ENCODE data around the gene TC2N.
"Not testable (repeated sequence)": the region's sequence is repeated elsewhere in the genome, so short reads cannot be mapped to it uniquely, and the experiment has no call there.

TC2N gene

GRCh38 chr14:91870001-91870400 lies 2.7 kb upstream of the TC2N start:
- peak; percentile 29 to 57 for DNase-seq (ENCODE audit: low read depth in 2 of 2)

GRCh38 chr14:91869556-91869955 lies 2.2 kb upstream of the TC2N start:
- no peak for DNase-seq (ENCODE audit: low read depth in 2 of 2)

DNA sequence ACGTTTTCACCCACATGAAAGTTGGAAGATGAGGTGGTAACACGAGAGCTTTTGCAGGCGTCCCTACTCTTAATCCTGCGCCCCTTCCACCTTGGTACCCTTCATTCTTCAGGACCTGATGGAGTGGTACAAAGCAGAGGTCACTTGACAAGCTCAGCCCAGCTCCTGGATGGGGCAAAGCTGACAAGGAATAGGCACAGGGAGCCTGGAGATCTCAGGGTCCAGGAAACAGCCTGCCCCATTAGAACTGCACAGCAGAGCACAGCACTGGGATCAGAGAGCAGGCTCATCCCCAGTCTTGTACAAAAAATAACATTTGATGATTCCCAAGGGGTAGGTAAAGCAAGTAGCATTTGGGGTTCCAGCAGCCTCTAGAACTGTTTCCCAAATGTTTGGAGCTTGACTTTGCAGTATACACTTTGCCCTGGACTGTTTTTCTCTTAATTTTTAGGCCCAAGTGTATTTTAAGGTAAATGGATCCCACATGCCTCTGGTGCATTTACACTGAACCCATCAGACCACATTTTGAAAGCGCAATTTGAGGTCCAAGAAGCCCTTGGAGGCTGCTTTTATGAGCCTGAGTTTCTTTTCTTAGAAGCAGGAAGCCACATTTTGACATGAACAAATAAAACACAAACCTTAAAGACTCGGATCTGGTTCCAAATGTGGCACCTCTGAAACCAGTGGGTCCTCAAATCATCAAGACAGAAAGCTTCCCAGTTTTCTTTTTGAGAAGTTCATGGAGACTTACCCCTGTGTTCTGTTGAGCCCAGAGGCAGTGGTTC lies 633 bp downstream of the TC2N start:
- no peak for DNase-seq (ENCODE audit: low read depth in 2 of 2)

GRCh38 chr14:91866061-91866460 lies 1.3 kb downstream of the TC2N start:
- no peak for DNase-seq (ENCODE audit: low read depth in 2 of 2)

DNA sequence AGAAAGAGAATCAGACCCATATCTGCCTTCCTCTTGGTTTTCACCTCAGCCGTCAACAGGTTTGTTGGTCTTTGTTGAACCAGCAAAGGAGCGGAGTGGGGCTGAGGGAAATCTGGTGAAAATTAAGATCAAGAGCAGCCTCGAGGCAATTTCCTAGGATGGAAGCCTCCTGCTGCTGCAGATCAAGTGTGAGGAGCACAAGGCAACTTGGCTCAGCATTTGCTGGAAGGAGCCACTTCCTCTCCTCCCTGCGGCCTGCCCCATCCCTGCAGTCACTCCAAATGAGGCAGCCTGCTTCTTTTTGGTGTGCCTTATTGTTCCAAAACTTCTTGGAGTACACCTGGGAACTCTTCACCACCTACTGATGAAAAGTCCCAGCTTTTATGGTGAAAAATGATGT lies 4.9 kb downstream of the TC2N start:
- no peak for DNase-seq (ENCODE audit: low read depth in 2 of 2)

GRCh38 chr14:91861091-91861490 lies 6.2 kb downstream of the TC2N start:
- DNase-seq (ENCODE audit: low read depth in 2 of 2) = no peak

DNA sequence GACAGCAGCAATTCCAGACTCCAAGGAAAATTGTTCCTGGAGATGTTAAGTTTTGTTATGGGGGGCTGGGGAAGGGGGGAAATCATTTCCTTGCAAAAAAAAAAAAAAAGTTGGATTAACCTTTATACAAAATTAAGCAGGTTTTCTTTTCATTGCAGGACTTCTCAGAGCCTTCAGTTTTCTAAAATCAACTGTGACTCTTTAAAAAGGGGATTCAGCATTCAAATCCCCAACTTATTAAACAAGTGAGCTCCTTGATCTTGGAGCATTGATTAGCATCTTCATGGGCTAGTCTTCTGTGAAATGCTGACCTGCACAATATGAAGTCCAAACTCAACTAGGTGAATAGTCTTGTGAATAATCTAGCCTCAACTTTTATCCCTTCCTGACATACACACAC lies 7.1 kb downstream of the TC2N start:
- DNase-seq (ENCODE audit: low read depth in 2 of 2) = no peak

GRCh38 chr14:91858536-91859275 lies 8.6 kb downstream of the TC2N start:
- no peak for DNase-seq (ENCODE audit: low read depth in 2 of 2)

DNA sequence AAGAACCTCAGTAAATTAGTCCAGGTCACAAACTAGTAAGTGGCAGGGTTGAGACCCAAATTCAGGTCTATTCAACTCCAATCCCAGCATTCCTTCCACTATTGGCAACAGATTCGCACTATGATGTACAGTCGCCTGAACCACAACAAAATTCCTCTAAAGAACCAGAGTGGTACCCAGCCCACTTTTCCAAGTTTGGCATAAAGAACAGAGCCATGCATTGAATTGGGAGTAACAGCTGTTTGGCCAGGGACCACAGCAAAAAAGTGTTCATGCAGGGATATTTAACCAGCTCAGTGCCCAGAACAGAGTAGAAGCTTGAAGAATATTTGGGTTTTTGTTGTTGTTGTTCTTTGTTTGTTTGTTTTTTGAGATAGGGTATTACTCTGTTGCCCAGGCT lies 9.7 kb downstream of the TC2N start:
- DNase-seq (ENCODE audit: low read depth in 2 of 2) = no peak

DNA sequence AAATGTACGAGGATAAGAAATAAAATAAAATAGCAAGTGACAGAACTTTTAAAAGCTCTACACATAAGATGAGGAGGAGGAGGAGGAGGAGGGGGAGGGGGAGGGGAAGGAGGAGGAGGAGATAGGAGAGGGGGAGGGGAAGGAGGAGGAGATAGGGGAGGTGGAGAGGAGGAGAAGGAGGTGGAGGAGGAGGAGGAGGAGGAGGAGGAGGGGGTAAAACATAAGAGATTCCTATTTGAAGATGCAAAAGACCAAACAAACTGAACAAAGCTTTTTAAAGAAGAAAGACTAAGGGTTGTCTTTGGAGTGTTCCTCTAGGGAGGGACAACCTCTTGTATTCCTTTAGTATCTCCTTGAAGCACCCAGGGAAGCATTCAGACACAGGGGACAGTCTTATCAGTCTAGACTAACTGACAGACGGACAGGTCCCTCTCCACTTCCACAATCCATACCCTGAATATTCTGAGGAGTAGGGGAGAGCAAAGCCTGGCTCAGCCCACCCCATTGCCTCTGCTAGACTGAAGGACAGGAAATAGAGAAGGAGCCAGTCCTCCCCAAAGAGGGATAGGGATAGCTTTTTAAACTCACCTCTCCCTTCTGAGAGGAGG lies 12.9 kb downstream of the TC2N start:
- DNase-seq (ENCODE audit: low read depth in 2 of 2) = no peak

GRCh38 chr14:91851563-91851962 lies 15.8 kb downstream of the TC2N start:
- DNase-seq (ENCODE audit: low read depth in 2 of 2) = no peak

- no peak for DNase-seq (ENCODE audit: low read depth in 2 of 2)
Measured at GRCh38 chr14:91848504-91849001, 18.8 kb downstream of the TC2N start.

DNA sequence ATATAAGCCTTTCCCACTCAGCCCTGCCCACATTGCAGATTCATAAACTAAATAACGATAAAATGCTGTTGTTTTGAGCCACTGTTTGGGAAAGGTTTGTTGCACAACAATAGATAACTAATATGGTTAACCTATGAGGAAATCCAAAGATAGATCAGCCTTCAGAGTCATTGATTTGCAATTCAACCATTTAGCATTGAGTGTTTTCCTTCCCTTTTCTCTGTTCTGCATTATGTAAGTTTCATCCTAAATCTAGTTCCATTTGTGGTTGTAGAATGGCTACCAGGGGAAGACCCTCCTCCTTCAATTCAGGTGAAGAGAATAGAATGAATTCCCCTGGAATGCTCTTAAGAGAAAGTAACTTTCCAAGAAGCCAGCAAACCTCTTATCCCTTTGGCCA lies 19.6 kb downstream of the TC2N start:
- DNase-seq (ENCODE audit: low read depth in 2 of 2) = no peak

DNA sequence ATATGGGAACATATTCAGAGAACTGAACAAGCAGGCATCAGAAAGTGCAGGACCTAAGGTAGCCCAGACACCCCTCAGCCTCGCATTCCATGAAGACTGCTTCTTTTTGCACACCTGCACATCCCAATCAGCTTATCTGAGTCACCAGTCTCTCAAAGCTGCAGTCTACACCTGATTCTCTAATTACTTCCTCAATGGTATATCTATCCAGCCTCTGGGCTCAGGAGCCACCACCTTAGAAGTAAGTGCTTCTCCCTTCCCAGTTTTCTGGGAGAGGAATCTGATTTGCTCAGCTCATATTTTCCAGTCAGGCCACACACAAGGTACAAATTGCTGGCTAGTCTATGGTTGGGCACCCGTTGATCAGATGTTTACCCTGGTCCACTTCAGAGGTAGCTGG lies 21.7 kb downstream of the TC2N start:
- DNase-seq (ENCODE audit: low read depth in 2 of 2) = no peak

- DNase-seq (ENCODE audit: low read depth in 2 of 2) = not testable (repeated sequence)
Measured at GRCh38 chr14:91845056-91845455, 22.3 kb downstream of the TC2N start.

DNA sequence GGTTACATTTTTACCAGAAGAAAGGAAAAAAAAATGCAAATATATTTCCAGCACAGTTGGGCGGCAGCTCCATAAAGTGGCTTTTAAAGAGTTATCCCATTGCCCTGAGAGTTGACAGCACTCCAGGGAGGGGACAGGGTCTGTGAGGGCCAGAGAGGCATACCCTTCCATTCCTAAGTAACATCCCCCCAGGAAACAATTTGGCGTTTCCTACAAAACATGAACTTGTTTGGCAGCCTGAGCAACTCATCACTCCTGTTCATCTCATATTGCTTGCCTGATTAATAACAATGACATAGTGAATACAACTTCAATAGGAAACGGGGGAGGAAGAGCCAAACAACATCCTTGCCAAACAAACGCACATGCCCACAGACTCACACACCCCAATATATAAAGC lies 23.3 kb downstream of the TC2N start:
- DNase-seq (ENCODE audit: low read depth in 2 of 2) = no peak

GRCh38 chr14:91843437-91843836 lies 23.9 kb downstream of the TC2N start:
- no peak for DNase-seq (ENCODE audit: low read depth in 2 of 2)

GRCh38 chr14:91841065-91841464 lies 26.3 kb downstream of the TC2N start:
- no peak for DNase-seq (ENCODE audit: low read depth in 2 of 2)

- no peak for DNase-seq (ENCODE audit: low read depth in 2 of 2)
Measured at GRCh38 chr14:91839749-91840148, 27.6 kb downstream of the TC2N start.

GRCh38 chr14:91837076-91837475 lies 30.3 kb downstream of the TC2N start:
- DNase-seq (ENCODE audit: low read depth in 2 of 2) = no peak

DNA sequence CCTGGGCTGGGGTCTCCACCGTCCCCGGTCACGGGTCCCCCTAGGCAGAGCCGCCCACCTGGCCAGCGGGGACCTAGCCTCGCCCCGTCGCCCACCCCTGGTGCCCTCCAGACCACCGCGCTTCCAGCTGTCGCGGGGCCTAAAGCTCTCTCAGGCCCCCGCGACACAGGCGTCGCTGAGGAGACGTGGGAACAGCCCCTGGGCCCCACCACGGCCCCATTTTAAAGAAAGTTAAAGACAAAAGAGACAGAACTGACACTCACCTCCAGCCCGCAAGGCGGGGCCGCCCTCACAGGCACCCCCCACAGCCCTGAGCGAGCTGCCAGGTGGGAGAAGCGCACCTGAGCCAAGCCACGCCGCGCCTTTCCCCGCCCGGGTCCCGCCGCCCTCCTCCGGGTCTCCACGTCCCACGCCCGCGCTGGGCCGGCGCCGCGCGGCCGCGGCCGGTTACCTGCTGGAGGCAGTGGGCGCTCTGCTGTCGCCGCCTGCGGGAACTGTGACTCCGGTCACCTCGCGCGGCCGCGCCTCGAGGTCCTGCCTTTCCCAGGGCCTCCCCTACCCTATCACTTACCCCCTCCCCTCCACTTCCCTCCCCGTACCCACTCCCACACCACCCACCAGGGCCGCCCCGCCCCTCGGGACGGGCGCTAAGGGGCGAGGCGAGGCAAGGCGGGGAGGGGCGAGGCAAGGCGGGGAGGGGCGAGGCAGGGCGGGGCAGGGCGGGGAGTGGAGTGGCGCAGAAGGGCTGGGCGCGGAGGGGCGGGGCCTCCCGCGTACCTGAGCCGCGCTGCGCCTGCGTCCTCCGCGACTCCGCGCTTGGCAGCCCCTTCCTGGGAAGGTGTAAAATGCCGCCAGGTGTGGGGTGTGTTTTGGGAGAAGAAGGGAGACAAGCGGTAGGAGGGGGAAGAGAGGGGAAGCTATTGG lies 31.2 kb downstream of the TC2N start:
- peak; percentile 85 to 94 for DNase-seq (ENCODE audit: low read depth in 2 of 2)
